Stimulated activated naive CD8-positive, alpha-beta T cell treated with anti-CD3 and anti-CD28 coated beads, Interleukin-15, amount 100 ng/mL, for 72 hours (primary cell): Measurements from ENCODE around the gene CHST8.

Source experiments
- ATAC-seq: fragments of 150-1000 bp; cut with Tn5 transposase; 2 replicates; pipeline ENCODE4 v1.10.0; 2021; ENCODE audit warnings: mild to moderate bottlenecking, moderate library complexity
- DNase-seq, 2 donors: peaks; one replicate each; pipeline ENCODE4 v3.0.0; 2021 to 2022
- H3K27ac Mint-ChIP-seq, 2 donors: one replicate each; pipeline ENCODE4 v1.8.0; 2022; ENCODE audit warnings: mild to moderate bottlenecking in 2 of 2, mixed read lengths in 2 of 2, moderate library complexity in 2 of 2
- H3K27me3 Mint-ChIP-seq: one replicate; pipeline ENCODE4 v1.8.0; 2022; ENCODE audit warnings: mixed read lengths
- H3K4me1 Mint-ChIP-seq: one replicate; pipeline ENCODE4 v1.8.0; 2022; ENCODE audit warnings: mild to moderate bottlenecking, mixed read lengths
- H3K4me3 Mint-ChIP-seq, 2 donors: one replicate each; pipeline ENCODE4 v1.8.0; 2022; ENCODE audit warnings: mild to moderate bottlenecking in 2 of 2, mixed read lengths in 2 of 2, moderate library complexity in 1 of 2
- H3K9me3 Mint-ChIP-seq, 2 donors: one replicate each; pipeline ENCODE4 v1.8.0; 2022; ENCODE audit warnings: mixed read lengths in 2 of 2

The CHST8 gene

DNA sequence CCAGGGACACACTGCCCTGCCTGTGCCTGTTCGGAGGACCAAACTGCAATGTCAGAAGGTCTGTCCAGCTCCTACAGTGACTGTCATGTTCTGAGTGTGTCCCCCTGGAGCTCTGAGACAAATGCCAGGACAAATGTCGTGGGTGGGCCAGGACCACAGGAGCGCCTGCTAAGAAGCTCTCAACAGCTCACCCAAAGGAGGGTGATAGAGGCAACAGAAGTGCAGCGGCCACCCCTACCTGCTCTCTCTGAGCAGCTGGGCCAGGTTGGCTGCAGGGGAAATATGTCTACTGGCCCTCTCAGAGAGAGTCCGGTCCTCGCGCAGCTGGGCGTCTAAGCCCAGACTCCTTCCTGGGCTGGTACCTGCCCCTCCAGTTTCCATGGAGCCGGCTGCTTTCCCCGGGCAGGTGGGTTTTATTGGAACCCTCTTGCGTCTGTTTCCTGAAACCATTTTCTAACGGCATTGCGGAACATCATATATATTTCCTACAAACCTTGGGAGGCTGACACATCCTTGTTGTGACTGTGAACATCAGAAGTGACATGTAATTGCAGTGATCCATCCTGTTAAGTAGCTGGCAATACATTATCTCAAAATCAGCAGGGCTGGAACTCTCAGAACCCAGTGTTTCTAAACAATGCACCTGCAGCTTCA is 78.1 kb downstream of the CHST8 start:
- no peak overlapping the region for H3K27ac Mint-ChIP-seq
- DNase-seq, result no peak
- ATAC-seq, result no peak
- no peak overlapping the region for H3K4me3 Mint-ChIP-seq
- peaks cover 6% of the 10 kb centered on the region for H3K27me3 Mint-ChIP-seq
- no peaks in the 10 kb centered on the region for H3K9me3 Mint-ChIP-seq
- H3K4me1 Mint-ChIP-seq, result no peaks in the 10 kb centered on the region

DNA sequence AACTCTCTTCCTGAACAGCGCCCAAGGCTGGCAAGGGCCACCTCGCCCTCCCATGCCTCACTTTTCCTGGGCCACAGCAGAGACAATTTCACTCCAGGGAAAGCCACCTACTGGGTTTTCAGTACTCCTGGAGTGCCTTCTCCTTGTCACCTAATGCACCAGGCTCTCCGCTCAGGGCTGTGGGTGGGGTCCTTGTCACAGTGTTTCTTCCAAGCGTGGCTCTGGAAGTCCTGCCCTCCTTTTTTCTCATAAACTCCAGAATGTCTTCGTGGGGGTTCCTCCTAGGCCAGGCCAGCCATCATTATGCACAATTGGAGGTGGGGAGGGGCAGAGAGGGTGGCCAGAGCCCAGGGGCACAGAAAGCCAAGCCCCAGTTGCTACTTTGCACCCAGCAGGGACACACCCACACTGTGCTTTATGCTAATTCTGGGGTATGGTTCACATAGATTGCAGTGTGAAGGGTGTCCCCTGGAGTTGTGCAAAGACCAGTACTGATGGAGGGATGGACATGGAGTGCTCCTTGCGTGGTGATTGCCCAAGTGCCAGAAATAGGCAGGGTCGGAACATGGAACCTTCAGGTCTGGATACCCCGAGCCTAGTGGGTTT is 78.8 kb downstream of the CHST8 start:
- Mint-ChIP-seq H3K27ac (no peak overlapping the region), H3K4me3 (no peak overlapping the region), H3K4me1 (no peaks in the 10 kb centered on the region), H3K9me3 (no peaks in the 10 kb centered on the region), H3K27me3 (peaks cover 6% of the 10 kb centered on the region)
- no peak for DNase-seq
- ATAC-seq, result no peak

DNA sequence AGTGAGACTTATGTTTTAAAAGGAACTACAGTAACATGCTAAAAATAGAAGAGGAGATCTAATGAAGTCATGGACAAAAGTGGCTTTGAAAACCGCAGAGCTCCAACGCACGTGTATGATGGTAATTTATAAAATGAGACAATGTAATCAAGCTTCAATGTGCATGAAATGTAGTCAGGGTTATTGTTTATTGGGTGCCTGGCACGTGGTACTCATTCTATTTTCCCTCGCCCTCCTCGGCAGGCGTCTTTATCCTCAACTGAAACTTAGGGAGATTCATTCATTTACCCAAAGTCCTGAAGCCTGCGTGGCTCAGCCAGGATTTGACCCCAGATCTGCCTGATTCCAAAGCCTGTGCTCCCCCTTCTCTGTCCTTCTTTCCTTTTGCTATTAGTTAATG is 79.8 kb downstream of the CHST8 start:
- Mint-ChIP-seq H3K27ac (no peak overlapping the region), H3K4me3 (no peak overlapping the region), H3K27me3 (peaks cover 6% of the 10 kb centered on the region), H3K4me1 (no peaks in the 10 kb centered on the region), H3K9me3 (no peaks in the 10 kb centered on the region)
- ATAC-seq, result no peak
- no peak for DNase-seq

DNA sequence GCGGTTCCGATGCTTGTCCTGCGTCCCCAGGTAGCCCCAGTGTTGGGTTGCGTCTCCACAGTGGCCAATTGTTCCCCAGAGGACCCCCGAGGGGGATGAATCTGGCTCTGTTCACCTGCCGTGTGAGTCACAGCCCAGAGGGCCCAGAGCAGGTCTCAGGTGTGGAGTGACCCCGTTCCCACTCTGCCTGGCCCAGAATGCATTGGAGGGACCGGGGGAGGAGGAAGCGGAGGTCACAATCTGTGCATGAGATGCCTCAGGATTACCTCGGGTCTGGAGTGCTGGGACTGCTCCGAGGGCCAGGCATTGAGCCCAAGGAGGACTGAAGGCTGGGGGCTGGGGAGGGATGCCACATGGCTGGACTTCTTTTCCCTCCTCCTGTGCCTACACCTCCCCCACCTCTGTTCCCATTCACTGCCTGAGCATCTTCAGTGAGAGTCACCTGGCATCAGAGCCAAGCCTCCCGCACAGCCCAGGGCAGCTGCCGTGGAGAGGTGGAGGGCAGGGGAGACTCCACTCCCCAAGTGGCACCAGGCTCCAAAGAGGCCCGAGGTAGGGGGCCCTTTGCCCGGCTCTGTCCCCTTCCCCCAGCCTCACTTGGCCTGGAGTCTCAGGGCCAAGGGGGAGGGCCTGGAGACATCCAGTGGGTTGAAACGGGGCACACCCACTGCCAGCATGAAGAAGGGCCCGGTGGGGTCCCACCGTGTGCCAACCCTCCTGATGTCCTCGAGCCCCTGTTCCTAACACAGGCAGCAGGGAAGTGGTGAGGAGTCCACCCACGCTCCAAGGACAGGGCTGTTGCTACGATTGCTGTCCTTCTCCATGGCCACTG is 81.1 kb downstream of the CHST8 start:
- H3K4me1 Mint-ChIP-seq, result no peaks in the 10 kb centered on the region
- ATAC-seq, result no peak
- peak overlapping the region in 1 of 2 donors; percentile 19 for H3K27ac Mint-ChIP-seq
- H3K9me3 Mint-ChIP-seq, result no peaks in the 10 kb centered on the region
- H3K27me3 Mint-ChIP-seq, result peaks cover 6% of the 10 kb centered on the region
- no peak overlapping the region for H3K4me3 Mint-ChIP-seq
- no peak for DNase-seq

DNA sequence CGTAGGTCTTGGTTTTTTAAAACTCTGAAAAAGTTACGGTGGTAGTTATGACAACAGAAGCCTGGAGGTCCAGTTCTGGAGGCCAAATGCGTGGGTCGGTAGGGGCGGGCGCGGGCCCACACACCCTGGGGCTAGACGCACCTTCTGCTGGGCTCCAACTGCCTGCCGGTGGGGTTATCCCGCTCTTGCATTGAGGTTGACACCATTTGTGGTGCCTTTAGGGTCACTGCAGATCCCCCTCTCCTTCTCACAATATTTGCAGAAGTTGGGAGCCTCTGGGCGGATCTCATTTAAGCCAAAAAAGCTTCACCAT is 81.6 kb downstream of the CHST8 start:
- DNase-seq (no peak), ATAC-seq (no peak)
- H3K4me1 Mint-ChIP-seq, result no peaks in the 10 kb centered on the region
- no peaks in the 10 kb centered on the region for H3K9me3 Mint-ChIP-seq
- H3K27ac Mint-ChIP-seq, result peak overlapping the region in 1 of 2 donors; percentile 19
- H3K27me3 Mint-ChIP-seq, result peaks cover 6% of the 10 kb centered on the region
- H3K4me3 Mint-ChIP-seq, result no peak overlapping the region

DNA sequence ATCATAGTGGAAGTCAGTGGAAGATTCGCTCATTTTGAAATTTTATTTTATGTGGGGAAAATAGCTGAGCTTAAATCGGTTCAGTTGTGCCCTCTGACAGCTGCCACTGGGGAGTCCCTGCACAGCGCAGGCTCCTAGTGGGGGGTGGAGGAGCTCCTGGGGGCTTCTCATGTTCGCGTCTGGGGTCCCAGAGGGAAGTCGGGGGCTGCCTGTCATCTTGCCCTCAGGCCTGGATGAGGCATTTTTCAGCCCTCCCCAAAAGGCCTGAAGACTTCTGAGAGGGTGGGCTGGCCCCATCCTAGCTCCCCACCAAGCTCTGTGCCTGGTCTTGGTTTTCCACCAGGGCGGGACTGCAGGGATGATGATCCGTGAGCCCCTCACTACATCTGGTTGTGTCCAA is 82.1 kb downstream of the CHST8 start:
- no peak for ATAC-seq
- Mint-ChIP-seq H3K27ac (no peak overlapping the region), H3K4me3 (no peak overlapping the region), H3K9me3 (no peaks in the 10 kb centered on the region), H3K27me3 (peaks cover 6% of the 10 kb centered on the region), H3K4me1 (no peaks in the 10 kb centered on the region)
- no peak for DNase-seq

DNA sequence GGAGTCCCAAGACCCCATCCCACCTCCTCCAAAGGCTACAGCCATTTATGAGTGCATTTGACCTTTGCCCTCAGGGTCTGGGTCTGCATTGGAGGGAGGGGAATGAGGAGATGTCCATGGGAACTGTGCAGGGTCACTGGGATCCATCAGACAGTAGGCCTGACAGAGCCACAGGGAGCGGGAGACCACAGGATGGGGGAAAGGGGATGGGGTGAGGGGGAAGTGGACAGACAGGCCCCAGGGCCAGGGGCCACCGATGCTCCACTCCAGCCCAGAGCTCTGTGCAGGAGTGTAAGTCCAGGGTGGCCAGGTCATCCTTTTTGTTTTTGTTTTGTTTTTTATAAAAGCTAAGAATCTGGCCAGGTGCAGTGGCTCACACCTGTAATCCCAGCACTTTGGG is 82.5 kb downstream of the CHST8 start:
- ATAC-seq, result no peak

DNA sequence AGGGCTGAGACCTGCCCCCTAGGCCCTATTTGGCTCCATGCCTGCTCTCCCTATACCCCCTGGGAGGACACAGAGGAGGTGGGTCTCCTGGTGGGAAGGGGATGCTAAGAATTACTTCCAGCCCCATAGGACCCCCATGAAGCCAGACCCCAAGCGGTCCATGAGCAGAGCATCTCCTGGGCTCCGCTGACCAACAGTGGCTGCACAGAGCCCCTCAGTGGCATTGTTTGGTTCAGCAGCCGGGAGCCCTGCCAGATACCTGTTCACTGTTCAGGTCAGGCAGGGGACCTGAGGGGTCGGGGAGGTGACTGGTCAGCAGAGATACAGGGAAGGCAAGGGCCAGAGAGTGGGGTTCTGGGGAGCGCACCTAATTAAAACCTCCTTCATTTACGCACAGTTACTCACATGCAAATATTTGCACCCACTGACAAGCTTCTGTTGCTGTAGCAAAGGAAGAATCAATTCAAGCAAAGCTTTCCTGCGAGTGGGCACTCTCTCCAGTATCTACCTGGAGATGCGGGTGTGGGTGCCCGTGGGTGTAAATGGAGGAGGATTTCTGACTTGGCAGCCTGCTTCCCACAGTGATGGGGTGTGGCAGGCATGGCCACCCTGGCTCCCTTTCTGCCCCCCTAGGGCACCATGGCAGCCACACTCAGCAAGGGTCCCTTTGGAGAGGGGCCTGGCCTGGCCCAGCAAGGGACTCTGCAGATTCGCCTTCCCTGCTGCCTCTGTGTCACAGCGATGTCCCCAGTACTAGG is 83.5 kb downstream of the CHST8 start:
- Mint-ChIP-seq H3K4me3 (no peak overlapping the region), H3K27ac (no peak overlapping the region), H3K9me3 (peaks cover 0 to 5% of the 10 kb centered on the region in 2 donors), H3K27me3 (no peaks in the 10 kb centered on the region), H3K4me1 (no peaks in the 10 kb centered on the region)
- no peak for DNase-seq
- ATAC-seq, result no peak

More for the DNA sequence above, 82.5 kb downstream of the CHST8 start:
- H3K27ac Mint-ChIP-seq, result no peak overlapping the region
- no peak for DNase-seq
- no peak overlapping the region for H3K4me3 Mint-ChIP-seq
- H3K9me3 Mint-ChIP-seq, result no peaks in the 10 kb centered on the region
- peaks cover 2% of the 10 kb centered on the region for H3K27me3 Mint-ChIP-seq
- no peaks in the 10 kb centered on the region for H3K4me1 Mint-ChIP-seq

DNA sequence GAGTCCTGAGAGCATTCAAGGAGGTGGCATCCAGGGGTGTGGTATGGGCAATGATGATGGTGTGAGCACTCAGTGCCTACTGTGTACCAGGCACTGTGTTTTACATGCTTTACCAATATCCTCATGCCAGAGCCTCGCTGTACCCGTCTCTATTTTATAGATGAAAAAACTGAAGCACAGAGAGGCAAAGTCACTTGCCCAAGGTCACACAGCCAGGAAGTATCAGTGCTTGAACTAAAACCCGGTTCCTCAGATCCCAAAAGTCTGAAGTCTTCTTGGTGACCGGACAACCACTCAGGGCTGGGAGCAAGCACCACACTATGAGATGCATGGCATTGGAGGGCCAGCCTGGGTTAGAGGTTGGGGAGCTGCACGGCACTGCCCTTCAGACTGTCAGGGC is 84.1 kb downstream of the CHST8 start:
- Mint-ChIP-seq H3K4me3 (no peak overlapping the region), H3K27ac (no peak overlapping the region), H3K4me1 (no peaks in the 10 kb centered on the region), H3K9me3 (peaks cover 0 to 8% of the 10 kb centered on the region in 2 donors), H3K27me3 (no peaks in the 10 kb centered on the region)
- DNase-seq (no peak), ATAC-seq (no peak)

DNA sequence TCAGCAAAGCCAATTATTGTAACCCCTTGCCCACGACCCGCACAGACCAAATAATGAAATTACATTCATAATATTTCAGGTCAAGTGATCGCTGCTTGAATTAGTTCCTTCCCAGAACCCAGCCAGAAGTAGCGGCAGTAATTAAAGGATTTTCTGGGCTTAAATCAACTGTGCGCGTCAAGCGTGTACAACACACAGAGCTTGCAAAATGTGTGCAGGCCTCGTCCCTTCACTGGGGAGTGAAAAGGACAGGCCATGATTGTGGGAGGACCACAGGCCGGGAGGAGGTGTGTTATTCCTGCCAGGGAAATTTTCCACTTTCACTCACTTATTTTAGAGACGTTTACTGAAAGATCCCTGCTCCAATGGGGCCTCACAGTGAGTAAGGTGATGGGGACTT is 84.9 kb downstream of the CHST8 start:
- H3K4me3 Mint-ChIP-seq, result no peak overlapping the region
- no peak overlapping the region for H3K27ac Mint-ChIP-seq
- H3K9me3 Mint-ChIP-seq, result peaks cover 0 to 8% of the 10 kb centered on the region in 2 donors
- DNase-seq (no peak), ATAC-seq (no peak)
- no peaks in the 10 kb centered on the region for H3K4me1 Mint-ChIP-seq
- no peaks in the 10 kb centered on the region for H3K27me3 Mint-ChIP-seq

DNA sequence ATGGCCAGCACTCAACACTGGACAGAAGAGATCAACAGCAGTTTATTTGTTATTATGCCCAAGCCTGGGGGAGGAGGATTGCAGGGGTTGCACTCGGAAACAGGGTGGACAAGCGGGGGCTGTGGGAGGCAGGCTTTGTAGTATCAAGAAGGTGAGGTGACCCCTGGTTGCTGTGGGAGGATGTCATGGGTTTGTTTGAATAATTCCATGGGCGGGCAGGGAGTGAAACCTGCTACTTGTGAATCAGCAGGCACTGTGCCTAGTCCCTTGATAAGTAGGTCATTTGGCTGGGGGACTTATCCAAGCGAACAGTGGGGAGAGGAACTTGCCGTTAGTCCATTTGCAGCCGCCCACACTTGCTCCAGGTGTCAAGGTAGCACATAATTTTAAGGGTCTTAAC is 90.5 kb downstream of the CHST8 start:
- no peak overlapping the region for H3K27ac Mint-ChIP-seq
- no peaks in the 10 kb centered on the region for H3K4me1 Mint-ChIP-seq
- ATAC-seq (no peak), DNase-seq (no peak)
- peaks cover 6% of the 10 kb centered on the region for H3K27me3 Mint-ChIP-seq
- H3K9me3 Mint-ChIP-seq, result peaks cover 8 to 27% of the 10 kb centered on the region in 2 donors
- H3K4me3 Mint-ChIP-seq, result no peak overlapping the region

DNA sequence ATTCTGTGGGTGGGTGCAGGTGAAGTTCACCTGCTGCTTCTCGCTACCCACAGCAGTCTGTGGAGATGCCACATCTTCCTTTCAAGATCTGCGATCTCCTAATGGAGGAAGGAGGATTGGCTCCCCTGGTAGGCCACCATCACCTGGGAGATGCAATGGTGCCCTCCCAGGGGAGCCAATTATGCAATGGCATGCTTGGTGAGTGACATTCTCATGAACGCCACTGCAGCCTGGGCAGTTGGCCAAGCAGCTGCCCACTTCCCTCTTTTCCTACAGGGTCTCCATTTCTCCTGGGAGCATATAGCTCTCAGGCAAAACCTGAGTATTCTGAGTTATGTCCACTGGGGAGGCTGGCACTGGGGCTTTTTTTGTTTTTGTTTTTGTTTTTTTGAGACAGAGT is 91.4 kb downstream of the CHST8 start:
- ATAC-seq (no peak), DNase-seq (no peak)
- no peaks in the 10 kb centered on the region for H3K4me1 Mint-ChIP-seq
- no peak overlapping the region for H3K4me3 Mint-ChIP-seq
- peaks cover 8 to 27% of the 10 kb centered on the region in 2 donors for H3K9me3 Mint-ChIP-seq
- H3K27ac Mint-ChIP-seq, result no peak overlapping the region
- peaks cover 6% of the 10 kb centered on the region for H3K27me3 Mint-ChIP-seq

DNA sequence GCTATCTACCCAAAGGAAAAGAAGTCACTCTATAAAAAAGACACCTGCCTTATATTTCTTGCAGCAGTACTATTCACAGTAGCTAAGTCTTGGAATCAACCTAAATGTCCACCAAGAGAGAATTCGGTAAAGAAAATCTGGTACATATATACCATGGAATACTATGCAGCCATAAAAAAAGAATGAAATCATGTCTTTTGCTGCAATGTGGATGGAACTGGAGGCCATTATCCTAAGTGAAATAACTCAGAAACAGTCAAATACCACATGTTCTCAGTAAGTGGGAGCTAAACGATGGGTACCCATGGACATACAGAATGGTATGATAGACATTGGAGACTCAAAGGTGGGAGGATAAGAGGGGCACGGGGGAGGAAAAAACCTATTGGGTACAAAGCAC is 92.4 kb downstream of the CHST8 start:
- Mint-ChIP-seq H3K27ac (no peak overlapping the region), H3K4me3 (no peak overlapping the region), H3K4me1 (no peaks in the 10 kb centered on the region), H3K27me3 (peaks cover 6% of the 10 kb centered on the region), H3K9me3 (peaks cover 8 to 27% of the 10 kb centered on the region in 2 donors)
- no peak for ATAC-seq
- DNase-seq, result no peak

DNA sequence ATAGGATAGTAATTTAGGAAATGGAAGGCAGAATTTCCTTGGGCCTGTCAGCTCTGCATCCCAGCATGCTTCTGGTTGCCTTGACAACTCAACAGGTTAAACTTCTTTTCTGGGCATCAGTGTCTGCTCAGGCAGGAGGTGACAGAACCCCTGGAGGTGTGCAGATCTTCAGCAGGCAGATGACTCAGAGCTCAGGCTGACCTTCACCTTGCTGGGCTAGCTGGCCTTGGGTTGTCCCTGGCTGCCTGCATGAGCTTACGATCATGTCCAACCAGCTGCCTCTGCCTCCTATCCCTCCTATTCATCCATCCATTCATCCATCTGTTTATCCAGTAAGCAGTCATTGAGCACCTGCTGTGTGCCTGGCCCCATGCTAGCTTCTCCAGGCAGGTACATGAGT is 93.7 kb downstream of the CHST8 start:
- H3K27ac Mint-ChIP-seq, result no peak overlapping the region
- H3K9me3 Mint-ChIP-seq, result peaks cover 8 to 21% of the 10 kb centered on the region in 2 donors
- ATAC-seq (no peak), DNase-seq (no peak)
- H3K27me3 Mint-ChIP-seq, result peaks cover 6% of the 10 kb centered on the region
- H3K4me1 Mint-ChIP-seq, result no peaks in the 10 kb centered on the region
- H3K4me3 Mint-ChIP-seq, result no peak overlapping the region

DNA sequence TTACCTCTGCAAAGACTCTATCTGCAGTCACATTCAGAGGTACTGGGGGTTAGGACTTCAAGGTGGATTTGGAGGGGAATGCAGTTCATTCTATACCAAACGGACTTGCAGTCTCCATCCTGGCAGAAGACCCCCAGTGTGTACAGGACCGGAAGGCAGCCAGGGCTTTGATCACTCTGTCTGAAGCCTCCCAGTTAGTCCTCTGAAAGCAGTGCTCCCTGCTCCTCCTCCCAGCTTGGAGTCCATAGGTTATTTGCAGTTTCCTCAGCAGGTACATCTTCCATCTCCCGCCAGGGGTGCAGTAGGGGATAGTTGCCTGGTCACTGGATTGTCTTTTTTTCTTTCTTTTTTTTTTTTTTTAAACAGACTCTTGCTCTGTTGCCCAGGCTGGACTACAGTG is 96.1 kb downstream of the CHST8 start:
- ATAC-seq (no peak), DNase-seq (no peak)
- H3K27me3 Mint-ChIP-seq, result peaks cover 3% of the 10 kb centered on the region
- H3K4me3 Mint-ChIP-seq, result no peak overlapping the region
- no peaks in the 10 kb centered on the region for H3K4me1 Mint-ChIP-seq
- no peak overlapping the region for H3K27ac Mint-ChIP-seq
- peaks cover 8 to 19% of the 10 kb centered on the region in 2 donors for H3K9me3 Mint-ChIP-seq
